SK-N-SH (cell line): Measurements from ENCODE around the gene SLC25A25. TPM values are rescaled to one million over a fixed set of nuclear protein-coding genes. Genes with fewer than 3 reads are reported as not detected.

Source experiments
- CTCF ChIA-PET: fragments of 300-600, 350-600 bp; formaldehyde crosslinking; extraction: SDS; loops from one replicate; lab custom pipeline; 2021; lab: Yijun Ruan, JAX
- POLR2A ChIA-PET: fragments of 350-600 bp; sonication (Branson Sonifier 250); formaldehyde crosslinking; extraction: SDS; loops from one replicate; lab custom pipeline; 2020; ENCODE audit warnings: antibody characterized with exemption, inconsistent platforms; lab: Yijun Ruan, JAX
- DNase-seq: peaks from one replicate; pipeline ENCODE4 v3.0.0; 2012
- H2AFZ ChIP-seq: fragments of 200-600 bp; sonication (generic); 2 replicates; pipeline ENCODE4 v1.8.1; 2016; ENCODE audit warnings: antibody characterized with exemption, mild to moderate bottlenecking, low read depth
- H3F3A ChIP-seq: fragments of 200-600 bp; sonication (generic); replicated peaks from 2 replicates; pipeline ENCODE3; 2016; ENCODE audit warnings: antibody characterized with exemption, mild to moderate bottlenecking; ENCODE audit not compliant: insufficient read depth
- H3K27ac ChIP-seq, 2 experiments: fragments of 200-500 bp in 1 of 2; fragments of 200-600 bp in 1 of 2; sonication (Bioruptor generic) in 1 of 2; sonication (generic), shearing (Covaris generic) in 1 of 2; 2 replicates each; pipeline versions ENCODE4 v1.5.1 to v1.6.1; 2014 to 2016; ENCODE audit warnings: low read depth in 2 of 2, inconsistent platforms in 1 of 2, low read length in 1 of 2, mild to moderate bottlenecking in 1 of 2, mixed read lengths in 1 of 2
- H3K27me3 ChIP-seq: fragments of 200-600 bp; sonication (generic), shearing (Covaris generic); 2 replicates; pipeline ENCODE4 v1.6.1; 2016; ENCODE audit warnings: mixed run types; ENCODE audit not compliant: insufficient read depth
- H3K36me3 ChIP-seq, 2 experiments: fragments of 200-500 bp in 1 of 2; fragments of 200-600 bp in 1 of 2; sonication (Bioruptor generic) in 1 of 2; sonication (generic) in 1 of 2; replicated peaks in 1 of 2; 2 replicates each; pipeline versions ENCODE3 to v1.5.1; 2014 to 2016; ENCODE audit warnings: low read length in 1 of 2, mild to moderate bottlenecking in 1 of 2; ENCODE audit not compliant: insufficient read depth in 2 of 2, control insufficient read depth in 1 of 2
- H3K4me1 ChIP-seq, 2 experiments: fragments of 200-500 bp in 1 of 2; fragments of 200-600 bp in 1 of 2; sonication (Bioruptor generic) in 1 of 2; sonication (generic), shearing (Covaris generic) in 1 of 2; 2 replicates each; pipeline versions ENCODE4 v1.5.1 to v1.6.1; 2014 to 2016; ENCODE audit warnings: low read depth in 1 of 2, low read length in 1 of 2, mixed run types in 1 of 2; ENCODE audit not compliant: insufficient read depth in 2 of 2, control insufficient read depth in 1 of 2
- H3K4me2 ChIP-seq: fragments of 200-600 bp; sonication (generic), shearing (Covaris generic); 2 replicates; pipeline ENCODE4 v1.6.1; 2017; ENCODE audit warnings: mixed run types
- H3K4me3 ChIP-seq, 2 experiments: fragments of 200-500 bp in 1 of 2; fragments of 200-600 bp in 1 of 2; sonication (Bioruptor generic) in 1 of 2; sonication (generic), shearing (Covaris generic) in 1 of 2; 2 replicates each; pipeline versions ENCODE4 v1.5.1 to v1.8.1; 2014 to 2016; ENCODE audit warnings: low read depth in 2 of 2, inconsistent platforms in 1 of 2, low read length in 1 of 2, mild to moderate bottlenecking in 1 of 2, mixed read lengths in 1 of 2, moderate library complexity in 1 of 2
- H3K79me2 ChIP-seq: fragments of 200-600 bp; sonication (generic); 2 replicates; pipeline ENCODE4 v1.8.1; 2017; ENCODE audit warnings: mild to moderate bottlenecking; ENCODE audit not compliant: insufficient read depth
- H3K9ac ChIP-seq: fragments of 200-600 bp; sonication (generic); 2 replicates; pipeline ENCODE4 v1.6.1; 2017; ENCODE audit warnings: mixed run types
- H3K9me2 ChIP-seq: fragments of 200-600 bp; sonication (generic); 2 replicates; pipeline ENCODE4 v1.6.1; 2017; ENCODE audit warnings: mixed run types
- H3K9me3 ChIP-seq: fragments of 200-600 bp; sonication (generic); 2 replicates; pipeline ENCODE4 v1.6.1; 2017; ENCODE audit warnings: mixed run types, mild to moderate bottlenecking, moderate library complexity
- H4K20me1 ChIP-seq: fragments of 200-600 bp; sonication (generic); 2 replicates; pipeline ENCODE4 v1.6.1; 2017; ENCODE audit warnings: mild to moderate bottlenecking, mixed run types; ENCODE audit not compliant: insufficient read depth
- CHD2 ChIP-seq: fragments of 150-350 bp; IDR thresholded peaks from 2 replicates; pipeline ENCODE4 v1.6.1; 2018; ENCODE audit warnings: low read length; ENCODE audit not compliant: partially characterized antibody
- GABPA ChIP-seq: IDR thresholded peaks from 2 replicates; pipeline ENCODE4 v1.4.0; 2012; ENCODE audit warnings: low read depth, mild to moderate bottlenecking
- GATA2 ChIP-seq: sonication (generic); formaldehyde crosslinking; IDR thresholded peaks from 2 replicates; pipeline ENCODE4 v1.5.0; 2020; ENCODE audit warnings: mild to moderate bottlenecking, missing genetic modification reagents
- MXI1 ChIP-seq: IDR thresholded peaks from 2 replicates; pipeline ENCODE4 v1.6.1; 2012; ENCODE audit warnings: mild to moderate bottlenecking, low read depth, low read length, improper control_type of control experiment
- NRF1 ChIP-seq: IDR thresholded peaks from 2 replicates; pipeline ENCODE4 v1.6.1; 2012; ENCODE audit warnings: low read depth, mild to moderate bottlenecking, low read length
- PBX3 ChIP-seq: IDR thresholded peaks from 2 replicates; pipeline ENCODE4; 2012
- POLR2AphosphoS5 ChIP-seq: IDR thresholded peaks from 2 replicates; pipeline ENCODE4 v1.6.1; 2012; ENCODE audit warnings: low read depth, low read length
- RAD21 ChIP-seq: IDR thresholded peaks from 2 replicates; pipeline ENCODE4 v1.6.1; 2012; ENCODE audit warnings: mild to moderate bottlenecking, low read length
- RCOR1 ChIP-seq: fragments of 150-350 bp; IDR thresholded peaks from 2 replicates; pipeline ENCODE4 v1.6.1; 2017; ENCODE audit warnings: antibody characterized with exemption, low read length
- REST ChIP-seq: IDR thresholded peaks from 2 replicates; pipeline ENCODE4 v1.6.1; 2012; ENCODE audit warnings: mild to moderate bottlenecking, low read depth, low read length, moderate library complexity
- SIN3A ChIP-seq: IDR thresholded peaks from 2 replicates; pipeline ENCODE4 v1.6.1; 2012; ENCODE audit warnings: low read depth, mild to moderate bottlenecking, low read length, moderate library complexity, borderline replicate concordance
- SMC3 ChIP-seq: IDR thresholded peaks from 2 replicates; pipeline ENCODE4 v1.6.1; 2012; ENCODE audit warnings: low read depth, low read length, improper control_type of control experiment
- TAF1 ChIP-seq: IDR thresholded peaks from 2 replicates; pipeline ENCODE4 v1.6.1; 2012; ENCODE audit warnings: low read depth, mild to moderate bottlenecking, low read length, moderate library complexity, borderline replicate concordance
- TCF12 ChIP-seq: IDR thresholded peaks from 2 replicates; pipeline ENCODE4 v1.4.0; 2012
- TEAD4 ChIP-seq: IDR thresholded peaks from 2 replicates; pipeline ENCODE4 v1.4.0; 2012; ENCODE audit warnings: mild to moderate bottlenecking, borderline replicate concordance; ENCODE audit not compliant: insufficient read depth
- WGBS: methylation state at CpG from one replicate; pipeline ENCODE4 v1.1.6; 2017; ENCODE audit warnings: low lambda C conversion rate; 5-methylcytosine and 5-hydroxymethylcytosine counted together
- polyA plus RNA-seq, 3 experiments: library from polyadenylated mRNA; depleted of rRNA; stranded (reverse); fragments of >200 nt; gene quantifications; 2 replicates each; pipeline ENCODE4 v1.2.3, GENCODE V29; 2012
- TF ChIP-seq, protein P1 (sequence below): IDR thresholded peaks from 2 replicates; pipeline ENCODE4 v1.4.0; 2012; ENCODE audit warnings: low read depth, borderline replicate concordance
- TF ChIP-seq, protein P2 (sequence below): fragments of 150-350 bp; IDR thresholded peaks from 2 replicates; pipeline ENCODE4 v1.6.1; 2017; ENCODE audit warnings: antibody characterized with exemption, low read length, low read depth, borderline replicate concordance

The SLC25A25 gene
- polyA plus RNA-seq (2012; rRNA removed) = 12.1 and 12.3 TPM in 2 replicates
- 7.5 and 10.3 TPM in 2 replicates for polyA plus RNA-seq (2012; cell fraction: cytosol; rRNA removed)
- 19.6 and 24.1 TPM in 2 replicates for polyA plus RNA-seq (2012; cell fraction: nucleus; rRNA removed)

GRCh38 chr9:128067645-128068385 lies at the start of gene SLC25A25:
TSS of gene SLC25A25 (plus strand) at chr9:128068232. CDS start at chr9:128068320, 88 bp downstream.
- Histone ChIP-seq H3F3A (peaks cover 11% of the 10 kb centered on the region), H3K9ac (peak within 1 kb of the TSS; percentile 94), H3K27me3 (no peaks in the 10 kb centered on the region), H3K4me3 (peak within 1 kb of the TSS; percentile 81 to 84), H4K20me1 (no peaks in the 10 kb centered on the region), H3K79me2 (peaks cover 74% of the 10 kb centered on the region), H2AFZ (peak within 1 kb of the TSS; percentile 81; the same call in 1 of the 2 replicates), H3K36me3 (peaks cover 0 to 3% of the 10 kb centered on the region in 2 experiments), H3K9me3 (no peaks in the 10 kb centered on the region), H3K9me2 (no peaks in the 10 kb centered on the region)
- CTCF ChIA-PET = interaction anchor here (0.7 to 4.7 kb wide), 8 partner anchors 25 to 332 kb away, joined by 3 to 18 read pairs (median 4); partner anchors contain the start of gene TOR2A
- POLR2A ChIA-PET = interaction anchor here (0.6 to 2.4 kb wide), 7 partner anchors 8 to 276 kb away, joined by 3 to 10 read pairs (median 4); no protein-coding TSS in a partner anchor
- WGBS = under 1% methylated on average over 13 of the region's 67 CpGs
- TF ChIP-seq GATA2 (CRISPR knock-in tag) = no peak
- peak; percentile 39; the same call in 1 of the 2 replicates for TF ChIP-seq POLR2AphosphoS5
- no peak for TF ChIP-seq RAD21
- no peak for TF ChIP-seq NRF1
- peak; percentile 68; the same call in 1 of the 2 replicates for TF ChIP-seq SIN3A
- TF ChIP-seq PBX3 = peak; percentile 94
- 0 out of 2 replicates have a peak, but pooled peaks have one; percentile 0 for TF ChIP-seq RCOR1
- TF ChIP-seq GABPA = peak; percentile 48
- TF ChIP-seq TAF1 = peak; percentile 55
- TF ChIP-seq TCF12 = no peak
- no peak for TF ChIP-seq TEAD4
- peak; percentile 46 for TF ChIP-seq MXI1
- no peak for TF ChIP-seq CHD2
- TF ChIP-seq, protein P1, sequence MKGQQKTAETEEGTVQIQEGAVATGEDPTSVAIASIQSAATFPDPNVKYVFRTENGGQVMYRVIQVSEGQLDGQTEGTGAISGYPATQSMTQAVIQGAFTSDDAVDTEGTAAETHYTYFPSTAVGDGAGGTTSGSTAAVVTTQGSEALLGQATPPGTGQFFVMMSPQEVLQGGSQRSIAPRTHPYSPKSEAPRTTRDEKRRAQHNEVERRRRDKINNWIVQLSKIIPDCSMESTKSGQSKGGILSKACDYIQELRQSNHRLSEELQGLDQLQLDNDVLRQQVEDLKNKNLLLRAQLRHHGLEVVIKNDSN = 0 out of 2 replicates have a peak, but pooled peaks have one; percentile 30
- TF ChIP-seq, all 33 proteins: peak for 8
- peak within 1 kb of the TSS; percentile 99 for H3K27ac ChIP-seq
- H3K4me1 ChIP-seq = peaks cover 20 to 26% of the 10 kb centered on the region in 2 experiments
- peak within 1 kb of the TSS; percentile 92 for H3K4me2 ChIP-seq
- peak; percentile 99 for DNase-seq

DNA sequence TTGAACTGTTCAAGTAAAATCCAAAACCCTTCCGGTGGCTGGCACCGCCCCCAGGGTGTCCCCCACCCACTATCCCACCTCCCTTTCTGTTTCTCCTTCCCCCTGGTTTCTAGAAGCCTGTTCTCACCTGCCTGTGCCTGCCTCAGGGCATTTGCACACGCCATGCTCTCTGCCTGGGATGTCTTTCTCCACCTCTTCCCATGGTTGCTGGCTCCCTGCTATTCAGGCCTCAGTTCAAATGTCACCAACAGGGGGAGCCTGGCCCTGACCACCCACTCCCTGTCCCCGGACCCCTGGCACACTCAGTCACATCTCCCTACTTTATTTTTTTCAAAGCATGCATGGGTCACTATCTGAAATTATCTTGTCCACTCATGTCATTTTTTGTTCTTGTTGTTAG lies 47.3 kb upstream of the SLC25A25 start:
- no peaks in the 10 kb centered on the region for H3K27me3 ChIP-seq
- peak; percentile 57 for DNase-seq
- no peaks in the 10 kb centered on the region for H3K79me2 ChIP-seq
- peaks cover 3% of the 10 kb centered on the region for H3F3A ChIP-seq
- H3K27ac ChIP-seq = no peak overlapping the region
- ChIA-PET CTCF (interaction anchor here (0.6 to 6.5 kb wide), 11 partner anchors 10 to 97 kb away, joined by 3 to 35 read pairs (median 4); no protein-coding TSS in a partner anchor), POLR2A (no interaction called here)
- H3K4me2 ChIP-seq = no peak overlapping the region
- H3K36me3 ChIP-seq = no peaks in the 10 kb centered on the region
- peaks cover 3% of the 10 kb centered on the region in 2 experiments; a peak in 2 of 4 replicates for H3K4me1 ChIP-seq
- no peak overlapping the region for H3K9ac ChIP-seq
- H4K20me1 ChIP-seq = no peaks in the 10 kb centered on the region
- no peak overlapping the region for H3K4me3 ChIP-seq
- no peaks in the 10 kb centered on the region for H3K9me3 ChIP-seq
- WGBS = 85% methylated on average over 4 of the region's 4 CpGs
- no peak overlapping the region for H2AFZ ChIP-seq
- no peaks in the 10 kb centered on the region for H3K9me2 ChIP-seq
- TF ChIP-seq SMC3 (peak; percentile 6; the same call in 1 of the 2 replicates), RAD21 (peak; percentile 37), PBX3 (no peak), REST (no peak)
- TF ChIP-seq, protein P2, sequence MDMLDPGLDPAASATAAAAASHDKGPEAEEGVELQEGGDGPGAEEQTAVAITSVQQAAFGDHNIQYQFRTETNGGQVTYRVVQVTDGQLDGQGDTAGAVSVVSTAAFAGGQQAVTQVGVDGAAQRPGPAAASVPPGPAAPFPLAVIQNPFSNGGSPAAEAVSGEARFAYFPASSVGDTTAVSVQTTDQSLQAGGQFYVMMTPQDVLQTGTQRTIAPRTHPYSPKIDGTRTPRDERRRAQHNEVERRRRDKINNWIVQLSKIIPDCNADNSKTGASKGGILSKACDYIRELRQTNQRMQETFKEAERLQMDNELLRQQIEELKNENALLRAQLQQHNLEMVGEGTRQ = no peak
